HepG2 (cell line): ENCODE data around the gene TXNDC11. TPM values are rescaled to one million over a fixed set of nuclear protein-coding genes. Genes with fewer than 3 reads are reported as not detected.

Experiments used
- CREB1 ChIP-seq, 2 experiments: fragments of 450-650 bp in 1 of 2; IDR thresholded peaks; 2 replicates each; pipeline ENCODE4 v1.6.1; 2016 to 2017; ENCODE audit warnings: control low read depth in 1 of 2, mild to moderate bottlenecking in 1 of 2, missing compliant biosample characterization in 1 of 2, missing genetic modification characterization in 1 of 2
- DR1 ChIP-seq: sonication (generic); formaldehyde crosslinking; IDR thresholded peaks from 2 replicates; pipeline ENCODE4 v1.8.0; 2021; ENCODE audit warnings: mild to moderate bottlenecking, missing genetic modification reagents, inconsistent platforms
- FOSL2 ChIP-seq: sonication (generic); formaldehyde crosslinking; IDR thresholded peaks from 2 replicates; pipeline ENCODE4 v1.4.0; 2020; ENCODE audit warnings: missing genetic modification reagents
- FOXP4 ChIP-seq: sonication (generic); formaldehyde crosslinking; IDR thresholded peaks from 2 replicates; pipeline ENCODE4 v1.4.0; 2020; ENCODE audit warnings: missing genetic modification reagents
- GATAD1 ChIP-seq: IDR thresholded peaks from 2 replicates; pipeline ENCODE4 v1.6.1; 2016; ENCODE audit warnings: missing genetic modification reagents, missing compliant biosample characterization
- RBFOX2 ChIP-seq: fragments of 200-400 bp; formaldehyde crosslinking; IDR thresholded peaks from 2 replicates; pipeline ENCODE4 v1.6.1; 2017; ENCODE audit warnings: low read depth, mild to moderate bottlenecking, low read length
- RFXAP ChIP-seq: sonication (generic); formaldehyde crosslinking; IDR thresholded peaks from 2 replicates; pipeline ENCODE4 v1.4.0; 2020; ENCODE audit warnings: missing genetic modification reagents, borderline replicate concordance
- SRF ChIP-seq: IDR thresholded peaks from 2 replicates; pipeline ENCODE4 v1.6.1; 2011; ENCODE audit warnings: mild to moderate bottlenecking, low read depth, low read length, moderate library complexity
- TCF7L2 ChIP-seq: IDR thresholded peaks from 2 replicates; pipeline ENCODE4 v1.6.1; 2011; ENCODE audit warnings: mild to moderate bottlenecking, low read depth, low read length, moderate library complexity
- ZNF296 ChIP-seq: sonication (generic); formaldehyde crosslinking; conservative IDR thresholded peaks from 2 replicates; pipeline ENCODE4 v1.5.0; 2020; ENCODE audit warnings: mild to moderate bottlenecking, missing genetic modification reagents
- ZNF720 ChIP-seq: sonication (generic); formaldehyde crosslinking; IDR thresholded peaks from 2 replicates; pipeline ENCODE4 v1.4.0; 2020; ENCODE audit warnings: missing genetic modification reagents
- ZNF761 ChIP-seq: sonication (generic); formaldehyde crosslinking; conservative IDR thresholded peaks from 2 replicates; pipeline ENCODE4 v1.4.0; 2020; ENCODE audit warnings: mild to moderate bottlenecking, missing genetic modification reagents
- polyA plus RNA-seq, 8 experiments: library from polyadenylated mRNA; depleted of rRNA in 3 of 8; stranded (reverse) in 7 of 8; unstranded in 1 of 8; fragments of >200 nt; fragmentation: Illumina TruSeq in 4 of 8; extraction: Trizol in 4 of 8; gene quantifications; 2 replicates each; pipeline versions ENCODE4 v1.2.1 to v1.2.3, GENCODE V29; 2011 to 2016; ENCODE audit warnings: low read depth in 4 of 8, missing spikeins in 1 of 8, mixed read lengths in 1 of 8; ENCODE audit not compliant: insufficient read depth in 1 of 8
- total RNA-seq, 5 experiments: library from RNA; depleted of rRNA; stranded (reverse); fragments of >200 nt; fragmentation: Illumina TruSeq; extraction: Trizol; gene quantifications; 2 replicates each; pipeline ENCODE4 v1.2.3, GENCODE V29; 2016; ENCODE audit warnings: low read depth in 1 of 5
- TF ChIP-seq, protein P1 (sequence below): sonication (generic); formaldehyde crosslinking; IDR thresholded peaks from one replicate; pipeline ENCODE4 v1.5.1; 2020; ENCODE audit warnings: mild to moderate bottlenecking, missing genetic modification reagents; ENCODE audit errors: not compliant biosample characterization
- TF ChIP-seq, protein P2 (sequence below): sonication (generic); formaldehyde crosslinking; IDR thresholded peaks from 2 replicates; pipeline ENCODE4 v1.8.1; 2023; ENCODE audit warnings: mild to moderate bottlenecking, missing genetic modification reagents, borderline replicate concordance

TXNDC11 gene
- total and polyA plus RNA-seq, 2 of the 13 experiments (the other 11 are each of a cell fraction or from before 2014, with no cell fraction given), result 74.9 to 123 TPM

DNA sequence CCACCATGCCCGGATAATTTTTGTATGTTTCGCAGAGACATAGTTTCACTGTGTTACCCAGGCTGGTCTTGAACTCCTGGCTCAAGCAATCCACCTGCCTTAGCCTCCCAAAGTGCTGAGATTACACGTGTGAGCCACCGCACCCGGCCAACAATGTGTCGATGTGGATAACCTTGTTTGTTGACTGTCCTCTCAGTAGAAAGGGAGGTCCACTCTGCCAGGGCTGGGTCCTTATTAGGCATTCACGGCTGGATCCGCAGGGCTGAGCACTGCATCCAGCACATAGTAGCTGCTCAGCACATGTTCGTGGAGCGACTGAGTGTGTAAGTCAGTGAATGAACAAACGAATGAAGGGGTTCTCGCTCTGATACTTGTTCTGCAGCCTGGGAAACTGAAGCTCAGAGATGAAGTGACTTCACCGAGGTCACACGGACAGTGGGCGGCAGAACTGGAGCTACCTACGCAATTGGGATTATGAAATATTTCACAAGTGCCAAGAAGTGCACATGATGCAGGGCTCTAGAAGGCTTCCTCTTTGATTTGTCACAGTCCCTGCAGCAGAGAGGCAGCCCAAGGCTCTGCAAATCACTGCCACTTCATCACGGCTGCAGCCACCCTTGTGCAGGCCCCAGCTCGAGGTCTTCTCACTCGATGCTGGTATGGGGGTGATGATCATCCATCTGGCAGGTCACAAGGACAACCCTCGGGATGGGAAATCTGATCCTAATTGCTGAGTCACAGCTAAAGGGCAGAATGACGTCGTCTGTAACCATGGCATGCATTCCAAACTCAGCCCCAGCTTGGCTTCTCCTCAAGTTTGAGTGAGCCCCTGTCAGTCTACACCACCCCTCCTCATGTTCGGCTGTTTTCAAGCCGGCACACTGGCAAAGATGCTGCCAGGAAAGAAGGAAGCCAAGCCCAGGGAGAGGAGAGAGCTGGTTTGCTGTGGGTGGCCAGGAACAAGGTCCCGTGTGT lies 102.4 kb downstream of the TXNDC11 start (continued):
- TF ChIP-seq FOXP4 (CRISPR knock-in tag) (no peak; the same call in 1 of the 2 replicates), CREB1 (IDR thresholded peaks at IDR 0.05) (peak; percentile 90), CREB1 (CRISPR knock-in tag; IDR thresholded peaks at IDR 0.05) (peak; percentile 83), ZNF761 (CRISPR knock-in tag) (no peak), RFXAP (CRISPR knock-in tag) (peak; percentile 96), GATAD1 (CRISPR knock-in tag) (peak; percentile 49; the same call in 1 of the 2 replicates), TCF7L2 (no peak), ZNF296 (no peak), DR1 (CRISPR knock-in tag) (no peak), ZNF720 (CRISPR knock-in tag) (peak; percentile 20; the same call in 1 of the 2 replicates), RBFOX2 (no peak), FOSL2 (peak; percentile 88), SRF (peak; percentile 63; the same call in 1 of the 2 replicates)
- TF ChIP-seq, protein P1, sequence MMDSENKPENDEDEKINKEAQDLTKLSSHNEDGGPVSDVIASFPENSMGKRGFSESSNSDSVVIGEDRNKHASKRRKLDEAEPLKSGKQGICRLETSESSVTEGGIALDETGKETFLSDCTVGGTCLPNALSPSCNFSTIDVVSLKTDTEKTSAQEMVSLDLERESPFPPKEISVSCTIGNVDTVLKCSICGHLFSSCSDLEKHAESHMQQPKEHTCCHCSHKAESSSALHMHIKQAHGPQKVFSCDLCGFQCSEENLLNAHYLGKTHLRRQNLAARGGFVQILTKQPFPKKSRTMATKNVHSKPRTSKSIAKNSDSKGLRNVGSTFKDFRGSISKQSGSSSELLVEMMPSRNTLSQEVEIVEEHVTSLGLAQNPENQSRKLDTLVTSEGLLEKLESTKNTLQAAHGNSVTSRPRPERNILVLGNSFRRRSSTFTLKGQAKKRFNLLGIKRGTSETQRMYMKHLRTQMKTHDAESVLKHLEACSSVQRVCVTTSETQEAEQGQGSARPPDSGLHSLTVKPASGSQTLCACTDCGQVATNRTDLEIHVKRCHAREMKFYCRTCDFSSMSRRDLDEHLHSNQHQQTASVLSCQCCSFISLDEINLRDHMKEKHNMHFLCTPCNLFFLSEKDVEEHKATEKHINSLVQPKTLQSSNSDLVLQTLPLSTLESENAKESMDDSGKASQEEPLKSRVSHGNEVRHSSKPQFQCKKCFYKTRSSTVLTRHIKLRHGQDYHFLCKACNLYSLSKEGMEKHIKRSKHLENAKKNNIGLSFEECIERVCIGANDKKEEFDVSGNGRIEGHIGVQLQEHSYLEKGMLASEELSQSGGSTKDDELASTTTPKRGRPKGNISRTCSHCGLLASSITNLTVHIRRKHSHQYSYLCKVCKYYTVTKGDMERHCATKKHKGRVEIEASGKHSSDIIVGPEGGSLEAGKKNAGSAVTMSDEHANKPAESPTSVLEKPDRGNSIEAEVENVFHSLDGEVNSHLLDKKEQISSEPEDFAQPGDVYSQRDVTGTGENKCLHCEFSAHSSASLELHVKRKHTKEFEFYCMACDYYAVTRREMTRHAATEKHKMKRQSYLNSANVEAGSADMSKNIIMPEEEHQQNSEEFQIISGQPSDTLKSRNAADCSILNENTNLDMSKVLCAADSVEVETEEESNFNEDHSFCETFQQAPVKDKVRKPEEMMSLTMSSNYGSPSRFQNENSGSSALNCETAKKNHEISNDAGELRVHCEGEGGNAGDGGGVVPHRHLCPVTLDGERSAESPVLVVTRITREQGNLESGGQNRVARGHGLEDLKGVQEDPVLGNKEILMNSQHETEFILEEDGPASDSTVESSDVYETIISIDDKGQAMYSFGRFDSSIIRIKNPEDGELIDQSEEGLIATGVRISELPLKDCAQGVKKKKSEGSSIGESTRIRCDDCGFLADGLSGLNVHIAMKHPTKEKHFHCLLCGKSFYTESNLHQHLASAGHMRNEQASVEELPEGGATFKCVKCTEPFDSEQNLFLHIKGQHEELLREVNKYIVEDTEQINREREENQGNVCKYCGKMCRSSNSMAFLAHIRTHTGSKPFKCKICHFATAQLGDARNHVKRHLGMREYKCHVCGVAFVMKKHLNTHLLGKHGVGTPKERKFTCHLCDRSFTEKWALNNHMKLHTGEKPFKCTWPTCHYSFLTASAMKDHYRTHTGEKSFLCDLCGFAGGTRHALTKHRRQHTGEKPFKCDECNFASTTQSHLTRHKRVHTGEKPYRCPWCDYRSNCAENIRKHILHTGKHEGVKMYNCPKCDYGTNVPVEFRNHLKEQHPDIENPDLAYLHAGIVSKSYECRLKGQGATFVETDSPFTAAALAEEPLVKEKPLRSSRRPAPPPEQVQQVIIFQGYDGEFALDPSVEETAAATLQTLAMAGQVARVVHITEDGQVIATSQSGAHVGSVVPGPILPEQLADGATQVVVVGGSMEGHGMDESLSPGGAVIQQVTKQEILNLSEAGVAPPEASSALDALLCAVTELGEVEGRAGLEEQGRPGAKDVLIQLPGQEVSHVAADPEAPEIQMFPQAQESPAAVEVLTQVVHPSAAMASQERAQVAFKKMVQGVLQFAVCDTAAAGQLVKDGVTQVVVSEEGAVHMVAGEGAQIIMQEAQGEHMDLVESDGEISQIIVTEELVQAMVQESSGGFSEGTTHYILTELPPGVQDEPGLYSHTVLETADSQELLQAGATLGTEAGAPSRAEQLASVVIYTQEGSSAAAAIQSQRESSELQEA (CRISPR knock-in tag), result no peak
- TF ChIP-seq, protein P2, sequence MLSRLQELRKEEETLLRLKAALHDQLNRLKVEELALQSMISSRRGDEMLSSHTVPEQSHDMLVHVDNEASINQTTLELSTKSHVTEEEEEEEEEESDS (CRISPR knock-in tag), result no peak; the same call in 1 of the 2 replicates
